ENCODE data around the gene ITPRID1. TPM values are rescaled to one million over a fixed set of nuclear protein-coding genes. Genes with fewer than 3 reads are reported as not detected.

The ITPRID1 gene
- polyA plus RNA-seq, 1 donor, result 0.25 TPM

Other genes with a start within 250 kb of the ITPRID1 start
- gene NEUROD6, start 173.4 kb upstream of the ITPRID1 start, polyA plus RNA-seq, result 1.6 TPM
- gene PPP1R17, start 173.1 kb downstream of the ITPRID1 start, polyA plus RNA-seq, result not detected